Glutamatergic neuron (in vitro differentiated cells): Measurements from ENCODE around the gene AMOTL2. TPM values are rescaled to one million over a fixed set of nuclear protein-coding genes. Genes with fewer than 3 reads are reported as not detected.

Source experiments
- DNase-seq: peaks from one replicate; pipeline ENCODE4 v3.0.0; 2022
- H3K27ac Mint-ChIP-seq: one replicate; pipeline ENCODE4 v1.8.0; 2020; ENCODE audit warnings: mild to moderate bottlenecking, mixed read lengths, inconsistent platforms; ENCODE audit not compliant: unreplicated experiment
- H3K27me3 Mint-ChIP-seq: one replicate; pipeline ENCODE4 v1.8.0; 2020; ENCODE audit warnings: mild to moderate bottlenecking, moderate library complexity, mixed read lengths, inconsistent platforms; ENCODE audit not compliant: unreplicated experiment
- H3K36me3 Mint-ChIP-seq: one replicate; pipeline ENCODE4 v1.8.0; 2020; ENCODE audit warnings: mild to moderate bottlenecking, mixed read lengths, inconsistent platforms; ENCODE audit not compliant: unreplicated experiment
- H3K4me1 Mint-ChIP-seq: one replicate; pipeline ENCODE4 v1.8.0; 2020; ENCODE audit warnings: mild to moderate bottlenecking, low read depth, mixed read lengths, inconsistent platforms; ENCODE audit not compliant: unreplicated experiment
- H3K4me3 Mint-ChIP-seq: one replicate; pipeline ENCODE4 v1.8.0; 2020; ENCODE audit warnings: mild to moderate bottlenecking, mixed read lengths, inconsistent platforms; ENCODE audit not compliant: unreplicated experiment
- H3K9me3 Mint-ChIP-seq: one replicate; pipeline ENCODE4 v1.8.0; 2020; ENCODE audit warnings: mild to moderate bottlenecking, moderate library complexity, mixed read lengths, inconsistent platforms; ENCODE audit not compliant: unreplicated experiment
- CTCF ChIP-seq: fragments of 200-600 bp; sonication (generic); IDR thresholded peaks from one replicate; pipeline ENCODE4 v1.5.0; 2021; ENCODE audit not compliant: partially characterized antibody, unreplicated experiment
- total RNA-seq: library from RNA; stranded (reverse); fragmentation: NEBNext Ultra II Directional; extraction: Animal tissue kit (Norgen Biotek cat#: 25700); gene quantifications from one replicate; pipeline ENCODE4 v1.2.1, GENCODE V29; 2021; ENCODE audit not compliant: unreplicated experiment

Gene AMOTL2
- total RNA-seq, 1 donor from 2014 or later, result 38.1 TPM

DNA sequence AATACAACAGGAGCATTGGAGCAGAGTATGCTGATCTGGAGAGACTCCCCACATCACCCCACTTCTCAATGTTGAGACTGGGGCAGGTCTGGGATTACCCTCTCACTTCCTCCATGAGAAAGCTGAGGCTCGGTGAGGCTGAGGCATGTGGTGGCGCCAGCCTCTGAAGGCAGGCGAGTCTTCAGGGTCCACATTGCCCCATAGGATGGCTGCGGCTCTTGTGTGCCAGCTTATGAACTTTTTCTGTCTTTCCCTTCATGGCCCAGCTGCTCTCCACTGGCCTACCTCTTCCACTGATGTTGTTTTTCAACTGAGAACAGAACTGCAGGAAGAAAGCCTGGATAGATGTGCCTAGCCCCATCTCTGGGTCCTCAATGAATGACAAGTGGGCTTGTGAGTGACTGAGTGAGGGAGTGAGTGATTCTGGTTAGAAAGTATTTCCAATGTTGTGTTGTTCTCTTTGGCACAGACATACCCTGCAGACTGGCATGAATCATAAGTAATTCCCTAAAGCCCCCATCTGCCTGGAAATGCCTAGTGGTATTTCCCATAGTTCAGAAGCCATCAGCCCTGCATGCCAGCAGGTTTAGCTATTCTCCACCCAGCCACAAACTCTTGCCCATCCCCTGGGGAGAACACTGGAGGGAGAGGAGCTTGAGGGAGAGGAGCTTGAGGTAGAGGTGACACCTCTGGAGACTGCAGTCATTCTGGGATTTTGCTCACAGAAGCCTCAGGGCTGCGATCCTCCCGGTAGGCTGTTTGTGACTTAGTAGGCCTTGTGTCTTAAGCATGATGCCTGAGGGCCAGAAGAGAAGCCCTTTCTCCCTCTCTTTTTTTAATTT lies 56.9 kb downstream of the AMOTL2 start:
- Mint-ChIP-seq H3K9me3 (peaks cover 1% of the 10 kb centered on the region), H3K4me1 (no peaks in the 10 kb centered on the region), H3K4me3 (no peak overlapping the region), H3K27ac (no peak overlapping the region), H3K27me3 (peaks cover 11% of the 10 kb centered on the region), H3K36me3 (no peaks in the 10 kb centered on the region)
- no peak for TF ChIP-seq CTCF
- DNase-seq, result no peak

GRCh38 chr3:134315286-134316106 lies 58.8 kb downstream of the AMOTL2 start:
- H3K27ac Mint-ChIP-seq, result no peak overlapping the region
- H3K4me3 Mint-ChIP-seq, result no peak overlapping the region
- H3K4me1 Mint-ChIP-seq, result no peaks in the 10 kb centered on the region
- peaks cover 1% of the 10 kb centered on the region for H3K9me3 Mint-ChIP-seq
- no peak for DNase-seq
- no peak for TF ChIP-seq CTCF
- H3K27me3 Mint-ChIP-seq, result peaks cover 11% of the 10 kb centered on the region
- H3K36me3 Mint-ChIP-seq, result no peaks in the 10 kb centered on the region

DNA sequence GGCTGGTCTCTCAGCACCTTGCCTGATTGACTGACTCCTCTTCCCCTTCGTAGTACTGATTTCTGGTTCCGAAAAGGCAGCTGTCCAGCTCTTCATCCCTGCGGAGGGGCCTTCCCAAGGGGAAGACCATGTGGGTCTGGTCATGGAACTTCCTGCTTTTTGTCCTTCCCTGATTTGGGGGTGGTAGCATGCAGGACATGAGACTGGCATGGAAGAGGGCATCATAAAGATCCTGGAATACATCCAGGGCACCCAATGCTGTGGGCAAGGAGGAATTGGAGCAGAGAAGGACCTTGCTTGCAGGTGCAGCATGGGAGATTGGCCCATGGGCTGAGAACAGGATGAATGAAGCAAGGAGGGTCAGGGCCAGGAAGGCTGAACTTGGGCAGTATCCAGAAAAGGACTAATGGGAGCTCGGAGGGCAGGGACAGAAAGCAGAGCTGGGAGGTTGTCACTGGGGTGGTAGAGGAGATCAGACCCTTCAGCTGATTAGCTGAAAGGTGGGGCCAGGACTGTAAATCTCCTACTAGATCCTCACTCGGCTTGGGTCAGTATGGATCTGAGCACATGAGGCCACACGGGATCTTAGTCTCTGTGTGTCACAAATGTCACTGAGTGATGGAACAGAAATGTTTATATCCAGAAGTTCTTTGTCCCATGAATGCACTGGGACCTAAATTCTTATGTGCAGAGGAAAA lies 59.5 kb downstream of the AMOTL2 start:
- H3K9me3 Mint-ChIP-seq, result peaks cover 1% of the 10 kb centered on the region
- no peak for DNase-seq
- H3K4me1 Mint-ChIP-seq, result no peaks in the 10 kb centered on the region
- TF ChIP-seq CTCF, result no peak
- no peak overlapping the region for H3K27ac Mint-ChIP-seq
- no peak overlapping the region for H3K4me3 Mint-ChIP-seq
- H3K36me3 Mint-ChIP-seq, result no peaks in the 10 kb centered on the region
- H3K27me3 Mint-ChIP-seq, result peaks cover 11% of the 10 kb centered on the region

- Mint-ChIP-seq H3K27ac (no peak overlapping the region), H3K36me3 (no peaks in the 10 kb centered on the region), H3K27me3 (peaks cover 11% of the 10 kb centered on the region), H3K4me1 (no peaks in the 10 kb centered on the region), H3K9me3 (peaks cover 1% of the 10 kb centered on the region), H3K4me3 (no peak overlapping the region)
- TF ChIP-seq CTCF, result no peak
- DNase-seq, result no peak
Observed at GRCh38 chr3:134313847-134314587, 60.2 kb downstream of the AMOTL2 start.
